HepG2 (cell line): ENCODE measurements around the gene RASSF8. TPM values are rescaled to one million over a fixed set of nuclear protein-coding genes. Genes with fewer than 3 reads are reported as not detected.

Source experiments
- ATAC-seq: fragments of 200-7000 bp; cut with Tn5 transposase; 3 replicates; pipeline ENCODE4 v1.9.1; 2020; ENCODE audit warnings: mild to moderate bottlenecking, moderate library complexity
- BruUV-seq: library from RNA; stranded (reverse); fragments of 400-500 nt; replicated peaks from 2 replicates; lab custom pipeline; 2021; lab: Mats Ljungman, UMichigan
- CTCF ChIA-PET: fragments of 300-600 bp; formaldehyde crosslinking; extraction: SDS; loops from one replicate; lab custom pipeline; 2021; ENCODE audit warnings: low total read pairs, inconsistent platforms, low intra/inter-chr PET ratio; lab: Yijun Ruan, JAX
- POLR2A ChIA-PET: fragments of 350-600 bp; sonication (Branson Sonifier 250); formaldehyde crosslinking; loops from one replicate; lab custom pipeline; 2020; ENCODE audit warnings: antibody characterized with exemption, inconsistent platforms; lab: Yijun Ruan, JAX
- DNase-seq: peaks from one replicate; pipeline ENCODE4 v3.0.0-alpha.2; 2015; ENCODE audit warnings: low spot score
- FAIRE-seq: peaks from 3 replicates; lab custom pipeline; 2011; peaks lifted over from hg19 to GRCh38; lab: Jason Lieb, UNC
- H2AFZ ChIP-seq: one replicate; pipeline ENCODE4 v1.6.1; 2011; ENCODE audit warnings: low read length, inconsistent platforms
- H3K27ac ChIP-seq: fragments of 300-600 bp; 3 replicates; pipeline ENCODE4 v1.8.0; 2011; ENCODE audit warnings: mixed run types, mild to moderate bottlenecking, mixed read lengths, low read length, inconsistent platforms; ENCODE audit not compliant: insufficient read depth; ENCODE audit errors: extremely low read length
- H3K27me3 ChIP-seq, 2 experiments: fragments of 200-600 bp in 1 of 2; 2 replicates in 1 of 2; 3 replicates in 1 of 2; pipeline versions ENCODE4 v1.6.0 to v1.8.0; 2011; ENCODE audit warnings: low read length in 2 of 2, mild to moderate bottlenecking in 2 of 2, moderate library complexity in 2 of 2, inconsistent platforms in 1 of 2; ENCODE audit not compliant: insufficient read depth in 2 of 2, control insufficient read depth in 1 of 2
- H3K36me3 ChIP-seq, 2 experiments: fragments of 200-600 bp in 1 of 2; replicated peaks in 1 of 2; 2 replicates in 1 of 2; 3 replicates in 1 of 2; pipeline versions ENCODE4 v1.5.1 to v1.8.0; 2011; ENCODE audit warnings: low read length in 2 of 2, inconsistent platforms in 1 of 2; ENCODE audit not compliant: insufficient read depth in 2 of 2, control insufficient read depth in 1 of 2
- H3K4me1 ChIP-seq: 2 replicates; pipeline ENCODE4 v1.5.1; 2012; ENCODE audit warnings: low read length, inconsistent platforms; ENCODE audit not compliant: insufficient read depth
- H3K4me2 ChIP-seq: 2 replicates; pipeline ENCODE4 v1.6.0; 2011; ENCODE audit warnings: low read depth, low read length, inconsistent platforms
- H3K4me3 ChIP-seq, 3 experiments: fragments of 200-600 bp in 1 of 3; sonication (generic), shearing (Covaris generic) in 1 of 3; replicated peaks in 1 of 3; 2 replicates each; pipeline ENCODE4 v1.5.1; 2011 to 2016; ENCODE audit warnings: low read length in 3 of 3, inconsistent platforms in 2 of 3, low read depth in 2 of 3, mild to moderate bottlenecking in 2 of 3, control low read depth in 1 of 3, mixed read lengths in 1 of 3; ENCODE audit not compliant: insufficient read depth in 1 of 3
- H3K79me2 ChIP-seq: one replicate; pipeline ENCODE4 v1.6.1; 2011; ENCODE audit warnings: low read length, inconsistent platforms; ENCODE audit not compliant: insufficient read depth
- H3K9ac ChIP-seq: 2 replicates; pipeline ENCODE4 v1.6.0; 2011; ENCODE audit warnings: mild to moderate bottlenecking, low read depth, low read length, inconsistent platforms; ENCODE audit not compliant: insufficient read depth
- H3K9me3 ChIP-seq: 2 replicates; pipeline ENCODE4 v1.5.1; 2012; ENCODE audit warnings: mild to moderate bottlenecking, low read length
- H4K20me1 ChIP-seq: 2 replicates; pipeline ENCODE4 v1.6.0; 2011; ENCODE audit warnings: inconsistent platforms, mild to moderate bottlenecking, low read length, moderate library complexity; ENCODE audit not compliant: insufficient read depth
- BHLHE40 ChIP-seq: IDR thresholded peaks from 2 replicates; pipeline ENCODE4 v1.6.1; 2011; ENCODE audit warnings: low read length, improper control_type of control experiment
- GABPB1 ChIP-seq: IDR thresholded peaks from 2 replicates; pipeline ENCODE4 v1.6.1; 2016; ENCODE audit warnings: mild to moderate bottlenecking, missing genetic modification reagents, moderate library complexity, missing compliant biosample characterization
- GZF1 ChIP-seq: sonication (generic); formaldehyde crosslinking; IDR thresholded peaks from 2 replicates; pipeline ENCODE4 v1.5.1; 2020; ENCODE audit warnings: mild to moderate bottlenecking, missing genetic modification reagents
- HNF4G ChIP-seq, 2 experiments: sonication (generic) in 1 of 2; formaldehyde crosslinking in 1 of 2; IDR thresholded peaks; 2 replicates each; pipeline versions ENCODE4 v1.4.0 to v1.6.1; 2011 to 2020; ENCODE audit warnings: borderline replicate concordance in 2 of 2, low read depth in 2 of 2, mild to moderate bottlenecking in 2 of 2, low read length in 1 of 2, missing genetic modification reagents in 1 of 2, moderate library complexity in 1 of 2
- MEIS2 ChIP-seq: sonication (generic); formaldehyde crosslinking; IDR thresholded peaks from 2 replicates; pipeline ENCODE4 v1.9.0; 2021; ENCODE audit warnings: mild to moderate bottlenecking, missing genetic modification reagents
- NR2C2 ChIP-seq: sonication (generic); formaldehyde crosslinking; IDR thresholded peaks from 2 replicates; pipeline ENCODE4 v1.4.0; 2020; ENCODE audit warnings: missing genetic modification reagents, mild to moderate bottlenecking, moderate library complexity, borderline replicate concordance
- PHF20 ChIP-seq: sonication (generic); formaldehyde crosslinking; IDR thresholded peaks from 2 replicates; pipeline ENCODE4 v1.5.0; 2020; ENCODE audit warnings: mild to moderate bottlenecking, missing genetic modification reagents
- RNF2 ChIP-seq: fragments of 450-650 bp; conservative IDR thresholded peaks from 2 replicates; pipeline ENCODE4 v1.6.1; 2016; ENCODE audit warnings: low read depth
- SMARCC2 ChIP-seq: fragments of 450-650 bp; IDR thresholded peaks from 2 replicates; pipeline ENCODE4 v1.6.1; 2017; ENCODE audit warnings: antibody characterized with exemption, mild to moderate bottlenecking
- ZBTB10 ChIP-seq: sonication (generic); formaldehyde crosslinking; IDR thresholded peaks from 2 replicates; pipeline ENCODE4 v1.4.0; 2020; ENCODE audit warnings: missing genetic modification reagents, borderline replicate concordance
- ZMYM2 ChIP-seq: sonication (generic); formaldehyde crosslinking; IDR thresholded peaks from 2 replicates; pipeline ENCODE4 v1.8.0; 2022; ENCODE audit warnings: mild to moderate bottlenecking, missing genetic modification reagents
- ZNF3 ChIP-seq: IDR thresholded peaks from 2 replicates; pipeline ENCODE4 v1.7.0; 2017; ENCODE audit warnings: inconsistent platforms
- ZNF382 ChIP-seq: sonication (generic); formaldehyde crosslinking; IDR thresholded peaks from 2 replicates; pipeline ENCODE4 v1.5.0; 2020; ENCODE audit warnings: missing genetic modification reagents, mild to moderate bottlenecking, borderline replicate concordance
- ZNF558 ChIP-seq: sonication (generic); formaldehyde crosslinking; IDR thresholded peaks from 2 replicates; pipeline ENCODE4 v1.9.0; 2022; ENCODE audit warnings: mild to moderate bottlenecking, missing genetic modification reagents, borderline replicate concordance
- ZNF780A ChIP-seq: sonication (generic); formaldehyde crosslinking; IDR thresholded peaks from 2 replicates; pipeline ENCODE4 v1.8.0; 2022; ENCODE audit warnings: mild to moderate bottlenecking, missing genetic modification reagents, moderate library complexity
- WGBS: methylation state at CpG from one replicate; pipeline ENCODE4 v1.1.6; 2017; ENCODE audit warnings: low lambda C conversion rate; 5-methylcytosine and 5-hydroxymethylcytosine counted together
- in situ Hi-C: cut with HindIII; loops from 2 replicates; pipeline ENCODE4 v1.10.0; 2017; ENCODE audit warnings: low pct_unique_long_range_greater_than_20kb; ENCODE audit not compliant: extremely low pct_ligation_motif_present
- intact Hi-C: fragments of 100-400 bp; cut with micrococcal nuclease; formaldehyde crosslinking; loops from one replicate; pipeline ENCODE4 v1.10.0; 2022; ENCODE audit not compliant: unreplicated experiment
- polyA plus RNA-seq, 8 experiments: library from polyadenylated mRNA; depleted of rRNA in 3 of 8; stranded (reverse) in 7 of 8; unstranded in 1 of 8; fragments of >200 nt; fragmentation: Illumina TruSeq in 4 of 8; extraction: Trizol in 4 of 8; gene quantifications; 2 replicates each; pipeline versions ENCODE4 v1.2.1 to v1.2.3, GENCODE V29; 2011 to 2016; ENCODE audit warnings: low read depth in 4 of 8, missing spikeins in 1 of 8, mixed read lengths in 1 of 8; ENCODE audit not compliant: insufficient read depth in 1 of 8
- total RNA-seq, 5 experiments: library from RNA; depleted of rRNA; stranded (reverse); fragments of >200 nt; fragmentation: Illumina TruSeq; extraction: Trizol; gene quantifications; 2 replicates each; pipeline ENCODE4 v1.2.3, GENCODE V29; 2016; ENCODE audit warnings: low read depth in 1 of 5
- TF ChIP-seq, protein P1 (sequence below): sonication (generic); formaldehyde crosslinking; IDR thresholded peaks from 2 replicates; pipeline ENCODE4 v1.4.0; 2020; ENCODE audit warnings: missing genetic modification reagents
- TF ChIP-seq, protein P2 (sequence below): sonication (generic); formaldehyde crosslinking; IDR thresholded peaks from 2 replicates; pipeline ENCODE4 v1.8.0; 2022; ENCODE audit warnings: mild to moderate bottlenecking, missing genetic modification reagents

The RASSF8 gene
- total and polyA plus RNA-seq, 2 of the 13 experiments (the other 11 are each of a cell fraction or from before 2014, with no cell fraction given), result 0.82 to 9.2 TPM

- Histone ChIP-seq H3K36me3 (no peaks in the 10 kb centered on the region), H4K20me1 (no peaks in the 10 kb centered on the region), H2AFZ (no peak overlapping the region), H3K4me1 (no peaks in the 10 kb centered on the region), H3K4me2 (no peak overlapping the region), H3K9me3 (no peaks in the 10 kb centered on the region), H3K79me2 (no peaks in the 10 kb centered on the region)
- ATAC-seq, result no peak
- no peak for FAIRE-seq
- WGBS, result 10% methylated on average over 2 of the region's 2 CpGs
- intact Hi-C loops (no loop called here), in situ Hi-C loops (no loop called here)
- no TSS peak for BruUV-seq
- CTCF ChIA-PET, result no interaction called here
- no peak for TF ChIP-seq BHLHE40
- no peak for TF ChIP-seq ZNF780A (CRISPR knock-in tag)
- TF ChIP-seq PHF20 (CRISPR knock-in tag), result no peak
- TF ChIP-seq ZNF382, result no peak
- TF ChIP-seq NR2C2 (CRISPR knock-in tag), result no peak
- TF ChIP-seq, protein P1, sequence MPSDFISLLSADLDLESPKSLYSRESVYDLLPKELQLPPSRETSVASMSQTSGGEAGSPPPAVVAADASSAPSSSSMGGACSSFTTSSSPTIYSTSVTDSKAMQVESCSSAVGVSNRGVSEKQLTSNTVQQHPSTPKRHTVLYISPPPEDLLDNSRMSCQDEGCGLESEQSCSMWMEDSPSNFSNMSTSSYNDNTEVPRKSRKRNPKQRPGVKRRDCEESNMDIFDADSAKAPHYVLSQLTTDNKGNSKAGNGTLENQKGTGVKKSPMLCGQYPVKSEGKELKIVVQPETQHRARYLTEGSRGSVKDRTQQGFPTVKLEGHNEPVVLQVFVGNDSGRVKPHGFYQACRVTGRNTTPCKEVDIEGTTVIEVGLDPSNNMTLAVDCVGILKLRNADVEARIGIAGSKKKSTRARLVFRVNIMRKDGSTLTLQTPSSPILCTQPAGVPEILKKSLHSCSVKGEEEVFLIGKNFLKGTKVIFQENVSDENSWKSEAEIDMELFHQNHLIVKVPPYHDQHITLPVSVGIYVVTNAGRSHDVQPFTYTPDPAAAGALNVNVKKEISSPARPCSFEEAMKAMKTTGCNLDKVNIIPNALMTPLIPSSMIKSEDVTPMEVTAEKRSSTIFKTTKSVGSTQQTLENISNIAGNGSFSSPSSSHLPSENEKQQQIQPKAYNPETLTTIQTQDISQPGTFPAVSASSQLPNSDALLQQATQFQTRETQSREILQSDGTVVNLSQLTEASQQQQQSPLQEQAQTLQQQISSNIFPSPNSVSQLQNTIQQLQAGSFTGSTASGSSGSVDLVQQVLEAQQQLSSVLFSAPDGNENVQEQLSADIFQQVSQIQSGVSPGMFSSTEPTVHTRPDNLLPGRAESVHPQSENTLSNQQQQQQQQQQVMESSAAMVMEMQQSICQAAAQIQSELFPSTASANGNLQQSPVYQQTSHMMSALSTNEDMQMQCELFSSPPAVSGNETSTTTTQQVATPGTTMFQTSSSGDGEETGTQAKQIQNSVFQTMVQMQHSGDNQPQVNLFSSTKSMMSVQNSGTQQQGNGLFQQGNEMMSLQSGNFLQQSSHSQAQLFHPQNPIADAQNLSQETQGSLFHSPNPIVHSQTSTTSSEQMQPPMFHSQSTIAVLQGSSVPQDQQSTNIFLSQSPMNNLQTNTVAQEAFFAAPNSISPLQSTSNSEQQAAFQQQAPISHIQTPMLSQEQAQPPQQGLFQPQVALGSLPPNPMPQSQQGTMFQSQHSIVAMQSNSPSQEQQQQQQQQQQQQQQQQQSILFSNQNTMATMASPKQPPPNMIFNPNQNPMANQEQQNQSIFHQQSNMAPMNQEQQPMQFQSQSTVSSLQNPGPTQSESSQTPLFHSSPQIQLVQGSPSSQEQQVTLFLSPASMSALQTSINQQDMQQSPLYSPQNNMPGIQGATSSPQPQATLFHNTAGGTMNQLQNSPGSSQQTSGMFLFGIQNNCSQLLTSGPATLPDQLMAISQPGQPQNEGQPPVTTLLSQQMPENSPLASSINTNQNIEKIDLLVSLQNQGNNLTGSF (CRISPR knock-in tag), result no peak
- no peak for TF ChIP-seq ZBTB10 (CRISPR knock-in tag)
- TF ChIP-seq, protein P2, sequence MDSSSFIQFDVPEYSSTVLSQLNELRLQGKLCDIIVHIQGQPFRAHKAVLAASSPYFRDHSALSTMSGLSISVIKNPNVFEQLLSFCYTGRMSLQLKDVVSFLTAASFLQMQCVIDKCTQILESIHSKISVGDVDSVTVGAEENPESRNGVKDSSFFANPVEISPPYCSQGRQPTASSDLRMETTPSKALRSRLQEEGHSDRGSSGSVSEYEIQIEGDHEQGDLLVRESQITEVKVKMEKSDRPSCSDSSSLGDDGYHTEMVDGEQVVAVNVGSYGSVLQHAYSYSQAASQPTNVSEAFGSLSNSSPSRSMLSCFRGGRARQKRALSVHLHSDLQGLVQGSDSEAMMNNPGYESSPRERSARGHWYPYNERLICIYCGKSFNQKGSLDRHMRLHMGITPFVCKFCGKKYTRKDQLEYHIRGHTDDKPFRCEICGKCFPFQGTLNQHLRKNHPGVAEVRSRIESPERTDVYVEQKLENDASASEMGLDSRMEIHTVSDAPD (CRISPR knock-in tag), result no peak
- TF ChIP-seq MEIS2, result no peak
- no peak for TF ChIP-seq GABPB1 (CRISPR knock-in tag)
- no peak for TF ChIP-seq ZNF3
- TF ChIP-seq GZF1 (CRISPR knock-in tag), result no peak
- TF ChIP-seq ZMYM2 (CRISPR knock-in tag), result no peak
- TF ChIP-seq SMARCC2, result no peak
- TF ChIP-seq ZNF558 (CRISPR knock-in tag), result no peak
- no peak for TF ChIP-seq RNF2
- TF ChIP-seq HNF4G (IDR thresholded peaks at IDR 0.05; ENCODE audit: borderline replicate concordance, low read depth, low read length), result no peak
- TF ChIP-seq HNF4G (CRISPR knock-in tag; IDR thresholded peaks at IDR 0.05; ENCODE audit: borderline replicate concordance, low read depth), result no peak
- TF ChIP-seq, all 625 proteins: peak for 0
- Histone ChIP-seq H3K27ac (no peak overlapping the region), H3K27me3 (peaks cover 0 to 1% of the 10 kb centered on the region in 2 experiments; a peak in 1 of 5 replicates), H3K9ac (no peak overlapping the region), H3K4me3 (no peak overlapping the region)
- DNase-seq, result no peak
- POLR2A ChIA-PET, result no interaction called here
Measured at GRCh38 chr12:25942709-25943108, 15.8 kb upstream of the RASSF8 start.
